SK-N-MC (cell line): ENCODE data around the gene DYNLT3.

ENCODE experiments used
- EZH2 ChIP-seq: fragments of 200-600 bp; sonication (generic); IDR thresholded peaks from one replicate; pipeline ENCODE4 v1.6.1; 2017; ENCODE audit warnings: antibody characterized with exemption
- FOXP2 ChIP-seq: optimal IDR thresholded peaks from 2 replicates; pipeline ENCODE3; 2011; ENCODE audit warnings: mild to moderate bottlenecking, moderate library complexity; ENCODE audit not compliant: insufficient read depth; ENCODE audit errors: extremely low read length, control extremely low read depth
- POLR2AphosphoS5 ChIP-seq: IDR thresholded peaks from 2 replicates; pipeline ENCODE4 v1.6.1; 2012; ENCODE audit warnings: mild to moderate bottlenecking, low read depth, low read length, borderline replicate concordance

- TF ChIP-seq FOXP2 (no peak), POLR2AphosphoS5 (no peak), EZH2 (no peak)
These were observed 16.4 kb upstream of the DYNLT3 start for GRCh38 chrX:37863728-37864127.
